ENCODE results near the gene USP17L30. TPM values are rescaled to one million over a fixed set of nuclear protein-coding genes. Genes with fewer than 3 reads are reported as not detected.
"Not testable (repeated sequence)": the region's sequence is repeated elsewhere in the genome, so short reads cannot be mapped to it uniquely, and the experiment has no call there.

USP17L30 gene, protein sequence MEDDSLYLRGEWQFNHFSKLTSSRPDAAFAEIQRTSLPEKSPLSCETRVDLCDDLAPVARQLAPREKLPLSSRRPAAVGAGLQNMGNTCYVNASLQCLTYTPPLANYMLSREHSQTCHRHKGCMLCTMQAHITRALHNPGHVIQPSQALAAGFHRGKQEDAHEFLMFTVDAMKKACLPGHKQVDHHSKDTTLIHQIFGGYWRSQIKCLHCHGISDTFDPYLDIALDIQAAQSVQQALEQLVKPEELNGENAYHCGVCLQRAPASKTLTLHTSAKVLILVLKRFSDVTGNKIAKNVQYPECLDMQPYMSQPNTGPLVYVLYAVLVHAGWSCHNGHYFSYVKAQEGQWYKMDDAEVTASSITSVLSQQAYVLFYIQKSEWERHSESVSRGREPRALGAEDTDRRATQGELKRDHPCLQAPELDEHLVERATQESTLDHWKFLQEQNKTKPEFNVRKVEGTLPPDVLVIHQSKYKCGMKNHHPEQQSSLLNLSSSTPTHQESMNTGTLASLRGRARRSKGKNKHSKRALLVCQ
- polyA plus RNA-seq (ENCODE audit: insufficient read depth in 1 of 5, insufficient read length in 5 of 5, low replicate concordance in 1 of 5), result not detected
- long read RNA-seq, donor 1, result 0 reads
- long read RNA-seq, donor 2, result 0 reads
- long read RNA-seq, donor 3, result 0 reads
- long read RNA-seq, donor 4, result 0 reads
- long read RNA-seq, donor 5, result 0 reads
- long read RNA-seq, donor 6, result 0 reads
- long read RNA-seq, donor 7, result 0 reads
- long read RNA-seq, donor 8, result 0 reads

DNA sequence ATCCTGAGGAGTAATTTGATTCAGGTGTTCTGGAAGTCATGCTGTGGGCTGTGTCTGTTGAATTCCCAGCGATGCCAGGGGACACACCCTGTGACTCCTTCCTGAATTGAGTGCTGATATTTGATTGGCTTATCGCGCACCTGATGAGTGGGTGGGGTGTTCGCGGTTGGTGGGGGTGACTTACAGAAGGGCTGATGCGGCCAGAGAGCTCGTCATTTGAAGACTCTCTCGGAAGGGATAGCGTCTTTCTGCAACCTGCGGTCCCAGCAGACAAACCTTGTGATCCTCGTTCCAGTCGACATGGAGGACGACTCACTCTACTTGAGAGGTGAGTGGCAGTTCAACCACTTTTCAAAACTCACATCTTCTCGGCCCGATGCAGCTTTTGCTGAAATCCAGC is at the start of gene USP17L30:
Gene USP17L30 (plus strand): TSS at position 301 of the 400 bp plus-strand sequence. CDS start 0 bp downstream, at position 301.
- not testable (repeated sequence) for DNase-seq

DNA sequence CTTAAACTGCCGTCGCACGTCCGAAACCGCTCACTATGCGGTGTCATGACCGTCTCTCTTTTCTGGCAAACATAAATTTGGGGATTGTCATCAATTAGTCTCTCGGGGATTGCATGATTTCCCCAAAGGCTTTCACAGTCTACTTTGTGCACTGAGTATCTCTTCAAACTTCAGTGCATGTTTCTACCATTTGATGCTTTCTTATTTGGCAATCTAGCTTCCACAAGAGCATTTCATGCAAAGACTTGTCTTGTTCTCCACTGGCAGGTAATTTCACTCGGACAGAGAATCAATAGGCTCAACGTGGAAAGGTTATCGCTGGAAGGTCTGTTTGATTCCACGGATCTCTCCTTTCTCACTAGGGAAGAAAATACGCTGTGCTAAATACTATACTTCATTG is 38.7 kb upstream of the USP17L30 start:
- DNase-seq, result not testable (repeated sequence)

DNA sequence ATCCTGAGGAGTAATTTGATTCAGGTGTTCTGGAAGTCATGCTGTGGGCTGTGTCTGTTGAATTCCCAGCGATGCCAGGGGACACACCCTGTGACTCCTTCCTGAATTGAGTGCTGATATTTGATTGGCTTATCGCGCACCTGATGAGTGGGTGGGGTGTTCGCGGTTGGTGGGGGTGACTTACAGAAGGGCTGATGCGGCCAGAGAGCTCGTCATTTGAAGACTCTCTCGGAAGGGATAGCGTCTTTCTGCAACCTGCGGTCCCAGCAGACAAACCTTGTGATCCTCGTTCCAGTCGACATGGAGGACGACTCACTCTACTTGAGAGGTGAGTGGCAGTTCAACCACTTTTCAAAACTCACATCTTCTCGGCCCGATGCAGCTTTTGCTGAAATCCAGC is 38.1 kb upstream of the USP17L30 start, which contains the start of gene USP17L24:
Gene USP17L24 (plus strand): TSS at position 301 of the 400 bp plus-strand sequence. CDS start 0 bp downstream, at position 301.
- DNase-seq, result not testable (repeated sequence)

DNA sequence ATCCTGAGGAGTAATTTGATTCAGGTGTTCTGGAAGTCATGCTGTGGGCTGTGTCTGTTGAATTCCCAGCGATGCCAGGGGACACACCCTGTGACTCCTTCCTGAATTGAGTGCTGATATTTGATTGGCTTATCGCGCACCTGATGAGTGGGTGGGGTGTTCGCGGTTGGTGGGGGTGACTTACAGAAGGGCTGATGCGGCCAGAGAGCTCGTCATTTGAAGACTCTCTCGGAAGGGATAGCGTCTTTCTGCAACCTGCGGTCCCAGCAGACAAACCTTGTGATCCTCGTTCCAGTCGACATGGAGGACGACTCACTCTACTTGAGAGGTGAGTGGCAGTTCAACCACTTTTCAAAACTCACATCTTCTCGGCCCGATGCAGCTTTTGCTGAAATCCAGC is 33.3 kb upstream of the USP17L30 start, which contains the start of gene USP17L25:
Gene USP17L25 (plus strand): TSS at position 301 of the 400 bp plus-strand sequence. CDS start 0 bp downstream, at position 301.
- DNase-seq, result not testable (repeated sequence)

DNA sequence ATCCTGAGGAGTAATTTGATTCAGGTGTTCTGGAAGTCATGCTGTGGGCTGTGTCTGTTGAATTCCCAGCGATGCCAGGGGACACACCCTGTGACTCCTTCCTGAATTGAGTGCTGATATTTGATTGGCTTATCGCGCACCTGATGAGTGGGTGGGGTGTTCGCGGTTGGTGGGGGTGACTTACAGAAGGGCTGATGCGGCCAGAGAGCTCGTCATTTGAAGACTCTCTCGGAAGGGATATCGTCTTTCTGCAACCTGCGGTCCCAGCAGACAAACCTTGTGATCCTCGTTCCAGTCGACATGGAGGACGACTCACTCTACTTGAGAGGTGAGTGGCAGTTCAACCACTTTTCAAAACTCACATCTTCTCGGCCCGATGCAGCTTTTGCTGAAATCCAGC is 28.6 kb upstream of the USP17L30 start, which contains the start of gene USP17L26:
Gene USP17L26 (plus strand): TSS at position 301 of the 400 bp plus-strand sequence. CDS start 0 bp downstream, at position 301.
- DNase-seq, result not testable (repeated sequence)

DNA sequence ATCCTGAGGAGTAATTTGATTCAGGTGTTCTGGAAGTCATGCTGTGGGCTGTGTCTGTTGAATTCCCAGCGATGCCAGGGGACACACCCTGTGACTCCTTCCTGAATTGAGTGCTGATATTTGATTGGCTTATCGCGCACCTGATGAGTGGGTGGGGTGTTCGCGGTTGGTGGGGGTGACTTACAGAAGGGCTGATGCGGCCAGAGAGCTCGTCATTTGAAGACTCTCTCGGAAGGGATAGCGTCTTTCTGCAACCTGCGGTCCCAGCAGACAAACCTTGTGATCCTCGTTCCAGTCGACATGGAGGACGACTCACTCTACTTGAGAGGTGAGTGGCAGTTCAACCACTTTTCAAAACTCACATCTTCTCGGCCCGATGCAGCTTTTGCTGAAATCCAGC is 23.8 kb upstream of the USP17L30 start, which contains the start of gene USP17L5:
Gene USP17L5 (plus strand): TSS at position 301 of the 400 bp plus-strand sequence. CDS start 0 bp downstream, at position 301.
- DNase-seq, result not testable (repeated sequence)

DNA sequence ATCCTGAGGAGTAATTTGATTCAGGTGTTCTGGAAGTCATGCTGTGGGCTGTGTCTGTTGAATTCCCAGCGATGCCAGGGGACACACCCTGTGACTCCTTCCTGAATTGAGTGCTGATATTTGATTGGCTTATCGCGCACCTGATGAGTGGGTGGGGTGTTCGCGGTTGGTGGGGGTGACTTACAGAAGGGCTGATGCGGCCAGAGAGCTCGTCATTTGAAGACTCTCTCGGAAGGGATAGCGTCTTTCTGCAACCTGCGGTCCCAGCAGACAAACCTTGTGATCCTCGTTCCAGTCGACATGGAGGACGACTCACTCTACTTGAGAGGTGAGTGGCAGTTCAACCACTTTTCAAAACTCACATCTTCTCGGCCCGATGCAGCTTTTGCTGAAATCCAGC is 19.1 kb upstream of the USP17L30 start, which contains the start of gene USP17L27:
Gene USP17L27 (plus strand): TSS at position 301 of the 400 bp plus-strand sequence. CDS start 0 bp downstream, at position 301.
- DNase-seq, result not testable (repeated sequence)

DNA sequence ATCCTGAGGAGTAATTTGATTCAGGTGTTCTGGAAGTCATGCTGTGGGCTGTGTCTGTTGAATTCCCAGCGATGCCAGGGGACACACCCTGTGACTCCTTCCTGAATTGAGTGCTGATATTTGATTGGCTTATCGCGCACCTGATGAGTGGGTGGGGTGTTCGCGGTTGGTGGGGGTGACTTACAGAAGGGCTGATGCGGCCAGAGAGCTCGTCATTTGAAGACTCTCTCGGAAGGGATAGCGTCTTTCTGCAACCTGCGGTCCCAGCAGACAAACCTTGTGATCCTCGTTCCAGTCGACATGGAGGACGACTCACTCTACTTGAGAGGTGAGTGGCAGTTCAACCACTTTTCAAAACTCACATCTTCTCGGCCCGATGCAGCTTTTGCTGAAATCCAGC is 14.3 kb upstream of the USP17L30 start, which contains the start of gene USP17L28:
Gene USP17L28 (plus strand): TSS at position 301 of the 400 bp plus-strand sequence. CDS start 0 bp downstream, at position 301.
- DNase-seq, result not testable (repeated sequence)

DNA sequence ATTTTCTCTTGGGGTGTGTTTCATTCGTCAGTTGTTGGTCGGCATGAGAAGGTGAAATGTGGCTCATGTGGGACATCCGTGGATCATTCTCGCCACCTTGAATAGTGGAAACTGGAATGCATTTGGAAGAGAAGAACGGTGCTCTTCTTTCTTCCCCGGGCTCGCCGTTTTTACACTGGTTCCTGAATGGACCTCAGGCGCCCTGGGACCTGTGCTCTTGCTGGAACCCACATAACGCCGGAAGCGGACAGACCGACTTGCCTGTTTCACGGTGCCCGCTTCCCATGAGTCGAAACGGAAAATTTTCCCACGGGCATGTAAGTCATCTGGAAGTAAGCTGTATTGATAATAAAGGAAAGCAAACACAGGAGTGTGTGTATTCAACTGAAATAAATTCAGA is 12.1 kb upstream of the USP17L30 start:
- not testable (repeated sequence) for DNase-seq

DNA sequence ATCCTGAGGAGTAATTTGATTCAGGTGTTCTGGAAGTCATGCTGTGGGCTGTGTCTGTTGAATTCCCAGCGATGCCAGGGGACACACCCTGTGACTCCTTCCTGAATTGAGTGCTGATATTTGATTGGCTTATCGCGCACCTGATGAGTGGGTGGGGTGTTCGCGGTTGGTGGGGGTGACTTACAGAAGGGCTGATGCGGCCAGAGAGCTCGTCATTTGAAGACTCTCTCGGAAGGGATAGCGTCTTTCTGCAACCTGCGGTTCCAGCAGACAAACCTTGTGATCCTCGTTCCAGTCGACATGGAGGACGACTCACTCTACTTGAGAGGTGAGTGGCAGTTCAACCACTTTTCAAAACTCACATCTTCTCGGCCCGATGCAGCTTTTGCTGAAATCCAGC is 9.6 kb upstream of the USP17L30 start, which contains the start of gene USP17L29:
Gene USP17L29 (plus strand): TSS at position 301 of the 400 bp plus-strand sequence. CDS start 0 bp downstream, at position 301.
- not testable (repeated sequence) for DNase-seq

DNA sequence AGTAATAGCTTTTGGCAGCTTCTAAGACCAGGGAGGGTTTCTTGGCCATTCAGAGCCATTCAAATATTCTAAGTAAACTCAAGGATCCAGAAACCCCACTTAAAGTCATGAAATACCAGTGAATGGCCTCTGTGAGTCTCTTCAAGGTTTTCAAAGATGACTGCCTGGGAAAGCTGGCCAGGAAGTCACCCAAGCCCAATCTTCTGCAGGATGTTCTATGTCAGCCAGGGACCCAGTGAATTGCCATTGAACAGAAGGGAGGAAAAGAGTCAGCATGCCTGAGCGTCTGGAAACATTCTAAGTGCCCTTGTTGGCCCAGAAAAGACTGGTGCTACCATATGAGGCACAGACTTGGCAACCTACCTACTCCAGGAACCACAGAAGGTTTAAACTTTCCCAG is 17.0 kb downstream of the USP17L30 start:
- not testable (repeated sequence) for DNase-seq

DNA sequence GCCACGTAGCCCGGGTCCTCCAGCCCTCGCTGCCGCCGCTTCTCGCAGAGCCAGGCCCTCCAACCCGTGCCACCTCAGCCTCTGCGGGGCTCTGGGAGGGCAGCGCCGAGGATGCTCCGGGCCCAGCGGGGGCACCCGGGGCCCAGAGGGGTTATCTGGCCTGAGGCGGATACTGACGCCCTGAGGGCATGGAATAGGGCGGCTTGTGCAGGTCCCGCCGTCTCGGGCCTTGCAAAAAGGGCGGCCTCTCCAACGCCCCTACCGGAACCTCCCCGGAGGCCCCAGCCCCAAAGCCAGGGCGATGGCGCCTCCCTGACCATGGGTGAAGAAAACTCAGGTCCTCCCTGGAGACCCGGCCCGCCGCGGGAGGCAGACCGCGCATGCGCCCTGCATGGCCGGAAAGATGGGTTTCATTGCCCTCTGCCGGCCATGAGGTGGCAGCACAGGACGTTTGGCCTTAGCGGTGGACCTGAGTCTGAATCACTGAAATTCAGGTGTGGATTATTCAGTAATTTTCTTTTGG is 18.1 kb downstream of the USP17L30 start:
- DNase-seq, result peak; percentile 2 to 12

DNA sequence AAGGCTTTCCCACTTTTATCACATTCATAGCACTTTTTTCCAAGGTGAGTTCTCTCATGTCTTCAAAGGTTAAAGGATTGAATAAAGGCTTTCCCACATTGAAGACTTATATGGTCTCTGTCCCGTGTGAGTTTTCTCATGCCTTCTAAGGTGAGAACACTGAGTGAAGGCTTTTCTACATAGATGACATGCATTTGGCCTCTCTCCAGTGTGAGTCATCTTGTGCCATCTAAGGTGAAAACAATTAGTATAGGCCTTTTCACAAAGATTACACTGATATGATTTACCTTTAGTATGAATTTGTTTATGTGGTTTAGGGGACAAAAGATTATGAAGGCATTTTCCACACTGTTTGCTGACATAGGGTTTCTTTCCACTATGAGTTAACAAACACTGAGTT is 21.2 kb downstream of the USP17L30 start:
- no peak for DNase-seq

DNA sequence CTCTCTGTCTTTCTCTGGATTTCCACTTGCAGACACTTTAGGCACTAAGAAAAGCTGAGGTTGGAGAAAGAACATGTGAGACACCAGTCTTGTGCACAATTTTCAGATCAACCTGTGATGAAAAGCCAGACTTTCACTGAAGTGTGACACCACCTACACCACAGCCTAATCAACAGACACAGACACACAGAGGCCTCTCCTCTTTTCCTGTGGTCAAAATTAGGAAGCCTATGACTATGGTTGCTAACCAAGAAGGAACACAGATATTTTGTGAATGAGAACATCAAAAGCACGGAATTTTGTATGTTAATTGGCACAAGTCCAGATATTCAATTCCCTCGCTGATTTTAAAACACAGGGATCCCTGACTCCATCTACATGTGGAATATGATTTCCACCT is 26.1 kb downstream of the USP17L30 start:
- DNase-seq, result not testable (repeated sequence)

DNA sequence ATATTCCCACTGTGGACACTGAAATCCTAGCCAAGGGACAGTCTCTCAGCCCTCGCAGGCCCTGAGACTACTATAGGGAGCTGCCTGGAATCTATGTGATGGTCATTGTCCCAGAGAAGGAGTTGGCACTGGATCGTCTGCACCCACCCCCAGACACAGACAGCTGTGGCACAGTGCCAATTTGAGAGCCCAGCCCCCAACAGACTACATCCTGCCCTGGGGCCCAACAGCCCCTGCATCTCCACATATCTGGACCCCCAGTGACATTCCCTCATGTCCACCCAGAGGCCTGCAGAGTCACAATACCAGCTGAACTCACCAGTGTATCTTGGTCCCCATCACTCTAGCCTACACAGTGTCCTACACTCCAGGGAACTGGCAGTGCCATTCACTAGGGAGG is 42.8 kb downstream of the USP17L30 start:
- not testable (repeated sequence) for DNase-seq

DNA sequence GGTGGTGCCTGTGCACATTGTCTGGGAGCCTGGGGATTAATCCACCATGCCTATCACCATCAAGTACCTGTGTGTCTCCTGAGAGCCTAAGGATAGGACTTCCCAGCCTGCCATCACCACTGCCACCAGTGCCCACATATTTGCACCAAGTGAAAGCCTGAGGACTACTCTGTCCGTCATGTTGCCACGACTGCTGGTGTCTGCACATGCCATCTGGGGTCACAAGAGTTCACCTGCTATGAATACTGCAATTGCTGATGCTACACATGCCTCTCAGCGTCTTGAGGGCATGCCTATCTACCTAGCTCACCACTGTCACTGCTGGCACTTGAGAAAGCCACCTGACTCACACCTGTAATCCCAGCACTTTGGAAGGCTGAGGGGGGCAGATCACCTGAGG is 43.6 kb downstream of the USP17L30 start:
- not testable (repeated sequence) for DNase-seq

DNA sequence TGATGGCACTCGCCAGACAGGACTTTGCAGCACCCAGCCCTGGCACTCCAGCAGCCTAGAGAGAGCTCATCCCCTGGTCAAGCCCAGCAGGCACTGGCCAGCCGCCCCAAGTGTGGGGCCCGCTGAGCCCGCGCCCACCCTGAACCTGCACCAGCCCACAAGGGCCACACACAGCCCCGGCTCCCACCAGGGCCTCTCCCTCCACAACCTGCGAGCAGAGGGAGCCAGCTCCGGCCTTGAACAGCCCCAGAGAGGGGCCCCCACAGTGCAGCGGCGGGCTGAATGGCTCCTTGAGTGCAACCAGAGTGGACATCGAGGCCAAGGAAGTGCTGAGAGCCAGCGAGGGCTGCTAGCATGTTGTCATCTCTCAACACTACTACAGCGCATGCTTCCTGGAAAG is 46.9 kb downstream of the USP17L30 start:
- no peak for DNase-seq
